Bronchial epithelial cell (primary cell): Measurements from ENCODE around the gene NACC2. TPM values are rescaled to one million over a fixed set of nuclear protein-coding genes. Genes with fewer than 3 reads are reported as not detected.

Experiments
- DNase-seq: peaks from one replicate; pipeline ENCODE4 v3.0.0-alpha.2; 2010; ENCODE audit warnings: low read depth
- FAIRE-seq: peaks from 2 replicates; lab custom pipeline; 2011; peaks lifted over from hg19 to GRCh38; lab: Jason Lieb, UNC
- H3K27me3 ChIP-seq: 2 replicates; pipeline ENCODE4 v1.5.1; 2011; ENCODE audit warnings: low read length; ENCODE audit not compliant: control insufficient read depth, insufficient read depth
- H3K36me3 ChIP-seq: 2 replicates; pipeline ENCODE4 v1.5.1; 2011; ENCODE audit warnings: low read length; ENCODE audit not compliant: control insufficient read depth, insufficient read depth
- H3K4me3 ChIP-seq: 2 replicates; pipeline ENCODE4 v1.5.1; 2011; ENCODE audit warnings: mild to moderate bottlenecking, low read depth, low read length, control low read depth
- CTCF ChIP-seq: IDR thresholded peaks from 2 replicates; pipeline ENCODE4 v1.5.1; 2011; ENCODE audit warnings: mild to moderate bottlenecking, moderate library complexity, low read length, control low read depth, inconsistent platforms; ENCODE audit not compliant: insufficient read depth, severe bottlenecking
- total RNA-seq: library from RNA; depleted of rRNA; stranded (reverse); fragments of >200 nt; gene quantifications from 2 replicates; pipeline ENCODE4 v1.2.1, GENCODE V29; 2014

Gene NACC2
- total RNA-seq, 1 donor from 2014 or later: 7.6 TPM

GRCh38 chr9:136046554-136046920, 48.6 kb downstream of the NACC2 start:
- no peak for TF ChIP-seq CTCF
- H3K27me3 ChIP-seq: no peaks in the 10 kb centered on the region
- H3K36me3 ChIP-seq: peaks cover 37% of the 10 kb centered on the region
- DNase-seq (no peak), FAIRE-seq (no peak)
- H3K4me3 ChIP-seq: no peak overlapping the region

- H3K36me3 ChIP-seq: peaks cover 37% of the 10 kb centered on the region
Measured at GRCh38 chr9:136045595-136046553, 49.2 kb downstream of the NACC2 start.

GRCh38 chr9:136044971-136045594, 50.0 kb downstream of the NACC2 start:
- Histone ChIP-seq H3K4me3 (no peak overlapping the region), H3K27me3 (no peaks in the 10 kb centered on the region), H3K36me3 (peaks cover 34% of the 10 kb centered on the region)
- TF ChIP-seq CTCF: no peak
- FAIRE-seq (peak; percentile 13), DNase-seq (no peak)

More at GRCh38 chr9:136045595-136046553, 49.2 kb downstream of the NACC2 start:
- DNase-seq (no peak), FAIRE-seq (no peak)
- no peaks in the 10 kb centered on the region for H3K27me3 ChIP-seq
- TF ChIP-seq CTCF: no peak
- no peak overlapping the region for H3K4me3 ChIP-seq

GRCh38 chr9:136044207-136044970, 50.7 kb downstream of the NACC2 start:
- Histone ChIP-seq H3K36me3 (peaks cover 30% of the 10 kb centered on the region), H3K27me3 (no peaks in the 10 kb centered on the region), H3K4me3 (no peak overlapping the region)
- no peak for TF ChIP-seq CTCF
- no peak for DNase-seq
- FAIRE-seq: no peak

- DNase-seq (no peak), FAIRE-seq (no peak)
- TF ChIP-seq CTCF: no peak
- Histone ChIP-seq H3K4me3 (no peak overlapping the region), H3K27me3 (no peaks in the 10 kb centered on the region), H3K36me3 (peaks cover 23% of the 10 kb centered on the region)
Measured at GRCh38 chr9:136043441-136043991, 51.6 kb downstream of the NACC2 start.
